ENCODE data around the gene SPAG5.

DNA sequence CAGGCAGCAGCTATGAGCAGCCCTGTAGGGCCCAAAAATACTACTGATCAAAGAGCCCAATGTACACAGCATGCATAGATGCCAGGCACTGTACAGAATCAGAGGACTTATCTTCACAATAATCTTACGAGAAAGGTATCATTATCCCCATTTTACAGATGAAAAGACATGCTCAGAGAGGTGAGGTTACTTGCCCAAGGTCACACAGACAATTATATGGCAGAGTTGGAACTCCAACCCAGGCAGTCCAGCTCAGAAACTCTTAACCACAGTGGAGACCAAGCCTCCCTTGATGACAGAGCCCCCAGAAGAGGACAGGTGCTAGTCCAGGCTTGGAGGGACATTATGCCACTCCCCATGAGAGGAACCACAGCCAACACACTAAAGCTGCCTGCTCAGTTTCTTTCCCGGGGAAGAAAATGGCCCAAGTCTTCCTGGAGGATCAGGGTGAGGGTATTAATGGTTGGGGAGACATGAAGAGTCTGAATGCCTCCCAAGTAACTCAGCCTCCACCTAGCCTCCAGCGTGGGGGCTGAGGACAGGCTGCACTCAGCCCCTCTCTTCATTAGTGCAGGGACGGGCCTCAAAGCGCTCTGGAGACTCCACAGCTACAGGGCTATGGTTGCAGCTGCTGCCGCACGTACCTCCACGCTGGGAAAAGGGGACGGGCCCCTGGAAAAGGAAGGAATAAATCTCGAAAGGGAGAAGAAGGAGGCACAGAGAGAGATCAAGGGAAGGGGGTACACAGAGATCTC lies 47.2 kb downstream of the SPAG5 start:
- TF ChIP-seq, protein P1, sequence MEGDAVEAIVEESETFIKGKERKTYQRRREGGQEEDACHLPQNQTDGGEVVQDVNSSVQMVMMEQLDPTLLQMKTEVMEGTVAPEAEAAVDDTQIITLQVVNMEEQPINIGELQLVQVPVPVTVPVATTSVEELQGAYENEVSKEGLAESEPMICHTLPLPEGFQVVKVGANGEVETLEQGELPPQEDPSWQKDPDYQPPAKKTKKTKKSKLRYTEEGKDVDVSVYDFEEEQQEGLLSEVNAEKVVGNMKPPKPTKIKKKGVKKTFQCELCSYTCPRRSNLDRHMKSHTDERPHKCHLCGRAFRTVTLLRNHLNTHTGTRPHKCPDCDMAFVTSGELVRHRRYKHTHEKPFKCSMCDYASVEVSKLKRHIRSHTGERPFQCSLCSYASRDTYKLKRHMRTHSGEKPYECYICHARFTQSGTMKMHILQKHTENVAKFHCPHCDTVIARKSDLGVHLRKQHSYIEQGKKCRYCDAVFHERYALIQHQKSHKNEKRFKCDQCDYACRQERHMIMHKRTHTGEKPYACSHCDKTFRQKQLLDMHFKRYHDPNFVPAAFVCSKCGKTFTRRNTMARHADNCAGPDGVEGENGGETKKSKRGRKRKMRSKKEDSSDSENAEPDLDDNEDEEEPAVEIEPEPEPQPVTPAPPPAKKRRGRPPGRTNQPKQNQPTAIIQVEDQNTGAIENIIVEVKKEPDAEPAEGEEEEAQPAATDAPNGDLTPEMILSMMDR (conservative IDR thresholded peaks at IDR 0.05; ENCODE audit: low read depth, low read length), result no peak
- no peak for TF ChIP-seq EZH2 (IDR thresholded peaks at IDR 0.05; ENCODE audit: low read length, unreplicated experiment)

Measured in PC-3 (cell line).